HEK293T (cell line): ENCODE results near the gene ROPN1B.
"Not testable (repeated sequence)": the region's sequence is repeated elsewhere in the genome, so short reads cannot be mapped to it uniquely, and the experiment has no call there.

Source experiments
- BHLHE40 ChIP-seq: fragments of 450-650 bp; IDR thresholded peaks from 2 replicates; pipeline ENCODE4 v1.6.1; 2016; ENCODE audit warnings: mild to moderate bottlenecking, moderate library complexity, borderline replicate concordance
- CTBP1 ChIP-seq: fragments of 450-650 bp; IDR thresholded peaks from 2 replicates; pipeline ENCODE4 v1.6.1; 2016; ENCODE audit warnings: borderline replicate concordance
- ELF4 ChIP-seq: fragments of 450-650 bp; IDR thresholded peaks from 2 replicates; pipeline ENCODE4 v1.6.1; 2017; ENCODE audit warnings: antibody characterized with exemption
- FOXK2 ChIP-seq: fragments of 450-650 bp; IDR thresholded peaks from 2 replicates; pipeline ENCODE4 v1.6.1; 2016; ENCODE audit warnings: mild to moderate bottlenecking
- FOXM1 ChIP-seq: fragments of 450-650 bp; IDR thresholded peaks from 2 replicates; pipeline ENCODE4 v1.6.1; 2017; ENCODE audit warnings: mild to moderate bottlenecking, borderline replicate concordance
- HDGF ChIP-seq: fragments of 450-650 bp; IDR thresholded peaks from 2 replicates; pipeline ENCODE4 v1.6.1; 2017; ENCODE audit warnings: antibody characterized with exemption, borderline replicate concordance
- SP1 ChIP-seq: fragments of 450-650 bp; IDR thresholded peaks from 2 replicates; pipeline ENCODE4 v1.6.1; 2017
- SUZ12 ChIP-seq: fragments of 450-650 bp; IDR thresholded peaks from 2 replicates; pipeline ENCODE4 v1.6.1; 2016; ENCODE audit warnings: mild to moderate bottlenecking
- TARDBP ChIP-seq: fragments of 450-650 bp; IDR thresholded peaks from 2 replicates; pipeline ENCODE4 v1.6.1; 2016

DNA sequence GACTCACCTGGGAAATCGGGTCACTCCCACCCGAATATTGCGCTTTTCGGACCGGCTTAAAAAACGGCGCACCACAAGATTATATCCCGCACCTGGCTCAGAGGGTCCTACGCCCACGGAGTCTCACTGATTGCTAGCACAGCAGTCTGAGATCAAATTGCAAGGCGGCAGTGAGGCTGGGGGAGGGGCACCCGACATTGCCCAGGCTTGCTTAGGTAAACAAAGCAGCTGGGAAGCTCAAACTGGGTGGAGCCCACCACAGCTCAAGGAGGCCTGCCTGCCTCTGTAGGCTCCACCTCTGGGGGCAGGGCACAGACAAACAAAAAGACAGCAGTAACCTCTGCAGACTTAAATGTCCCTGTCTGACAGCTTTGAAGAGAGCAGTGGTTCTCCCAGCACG lies 32.1 kb upstream of the ROPN1B start:
- not testable (repeated sequence) for TF ChIP-seq HDGF, BHLHE40, SP1, SUZ12, FOXM1, FOXK2, CTBP1, TARDBP, ELF4
